GM12872 (cell line): ENCODE measurements around the gene TOX4.

Experiments used
- CTCF ChIP-seq: IDR thresholded peaks from 3 replicates; pipeline ENCODE4 v1.5.1; 2011; ENCODE audit warnings: low read depth, mild to moderate bottlenecking, low read length, moderate library complexity; ENCODE audit not compliant: insufficient read depth

Gene TOX4

GRCh38 chr14:21524575-21525490, 47.8 kb downstream of the TOX4 start:
- no peak for TF ChIP-seq CTCF

- no peak for TF ChIP-seq CTCF
Observed at GRCh38 chr14:21525571-21525961, 48.6 kb downstream of the TOX4 start.

- TF ChIP-seq CTCF: no peak
Observed at GRCh38 chr14:21525962-21526671, 49.1 kb downstream of the TOX4 start, which contains the start of gene SALL2. Gene SALL2, minus strand, starts transcription at chr14:21526346. Its CDS starts 219 bp downstream, at chr14:21526127.

GRCh38 chr14:21526672-21527317, 49.8 kb downstream of the TOX4 start:
- TF ChIP-seq CTCF: no peak

GRCh38 chr14:21527318-21527679, 50.3 kb downstream of the TOX4 start:
- TF ChIP-seq CTCF: no peak

GRCh38 chr14:21528381-21529348, 51.7 kb downstream of the TOX4 start:
- no peak for TF ChIP-seq CTCF

- TF ChIP-seq CTCF: no peak
Observed at GRCh38 chr14:21529515-21529914, 52.5 kb downstream of the TOX4 start.
